Thoracic aorta (tissue), 2 donors: ENCODE results near the gene GCNT2. TPM values are rescaled to one million over a fixed set of nuclear protein-coding genes. Genes with fewer than 3 reads are reported as not detected.
"Not testable (repeated sequence)": the region's sequence is repeated elsewhere in the genome, so short reads cannot be mapped to it uniquely, and the experiment has no call there.

Experiments used
- ATAC-seq: fragments of 150-250 bp; one replicate; pipeline ENCODE4 v1.8.0; 2017; ENCODE audit warnings: low read depth; ENCODE audit not compliant: insufficient number of reproducible peaks, low FRiP score
- DNase-seq: peaks from one replicate; pipeline ENCODE4 v3.0.0-alpha.2; 2020; ENCODE audit warnings: low spot score
- H3K27ac ChIP-seq, 2 donors: fragments of 200-600 bp; sonication (generic); 1 replicate in 1 of 2; 2 replicates in 1 of 2; pipeline ENCODE4 v1.5.1; 2016; ENCODE audit warnings: mild to moderate bottlenecking in 2 of 2, moderate library complexity in 2 of 2
- H3K27me3 ChIP-seq: fragments of 200-600 bp; sonication (generic); replicated peaks from 2 replicates; pipeline ENCODE4 v1.6.0; 2016; ENCODE audit warnings: mild to moderate bottlenecking; ENCODE audit not compliant: insufficient read depth
- H3K36me3 ChIP-seq: fragments of 200-600 bp; sonication (generic); one replicate; pipeline ENCODE4 v1.5.1; 2016
- H3K4me1 ChIP-seq, 2 donors: fragments of 200-600 bp; sonication (generic); 1 replicate in 1 of 2; 2 replicates in 1 of 2; pipeline versions ENCODE4 v1.5.1 to v1.6.0; 2016; ENCODE audit warnings: low read depth in 2 of 2, mild to moderate bottlenecking in 1 of 2; ENCODE audit not compliant: control insufficient read depth in 1 of 2
- H3K4me3 ChIP-seq: fragments of 200-600 bp; sonication (generic); 2 replicates; pipeline ENCODE4 v1.5.1; 2016; ENCODE audit warnings: mild to moderate bottlenecking
- H3K9me3 ChIP-seq: fragments of 200-600 bp; sonication (generic); 2 replicates; pipeline ENCODE4 v1.5.1; 2016
- CTCF ChIP-seq: fragments of 200-600 bp; sonication (generic); IDR thresholded peaks from one replicate; pipeline ENCODE4 v1.5.1; 2019; ENCODE audit warnings: antibody characterized with exemption
- total RNA-seq, 2 donors: library from RNA; depleted of rRNA; stranded (reverse); fragments of >200 nt; gene quantifications; one replicate each; pipeline versions ENCODE4 v1.1.0 to v1.2.3, GENCODE V29; 2016

GCNT2 gene
- total RNA-seq, 2 donors from 2014 or later = 29.1 to 44.9 TPM

GRCh38 chr6:10487668-10488327 lies 33.4 kb upstream of the GCNT2 start:
- H3K4me3 ChIP-seq = no peak overlapping the region
- no peaks in the 10 kb centered on the region for H3K36me3 ChIP-seq
- DNase-seq = no peak
- no peaks in the 10 kb centered on the region for H3K9me3 ChIP-seq
- no peaks in the 10 kb centered on the region for H3K4me1 ChIP-seq
- H3K27me3 ChIP-seq = no peaks in the 10 kb centered on the region
- no peak overlapping the region for H3K27ac ChIP-seq
- ATAC-seq = no peak
- no peak for TF ChIP-seq CTCF

- Histone ChIP-seq H3K36me3 (no peaks in the 10 kb centered on the region), H3K9me3 (no peaks in the 10 kb centered on the region), H3K4me1 (no peaks in the 10 kb centered on the region), H3K27me3 (no peaks in the 10 kb centered on the region), H3K4me3 (no peak overlapping the region), H3K27ac (no peak overlapping the region)
- ATAC-seq (no peak), DNase-seq (no peak)
- TF ChIP-seq CTCF = no peak
Observed at GRCh38 chr6:10491463-10491862, 29.7 kb upstream of the GCNT2 start.

GRCh38 chr6:10491905-10492304 lies 29.2 kb upstream of the GCNT2 start:
- H3K4me3 ChIP-seq, H3K36me3 ChIP-seq, ATAC-seq, H3K27me3 ChIP-seq, H3K4me1 ChIP-seq, H3K9me3 ChIP-seq, DNase-seq, H3K27ac ChIP-seq: not testable (repeated sequence)

GRCh38 chr6:10495029-10495428 lies 26.1 kb upstream of the GCNT2 start:
- Histone ChIP-seq H3K27me3 (no peaks in the 10 kb centered on the region), H3K4me1 (no peaks in the 10 kb centered on the region), H3K27ac (no peak overlapping the region), H3K9me3 (no peaks in the 10 kb centered on the region), H3K4me3 (no peak overlapping the region), H3K36me3 (no peaks in the 10 kb centered on the region)
- ATAC-seq = no peak
- no peak for TF ChIP-seq CTCF
- DNase-seq = no peak

- Histone ChIP-seq H3K27ac (no peak overlapping the region), H3K27me3 (no peaks in the 10 kb centered on the region), H3K36me3 (no peaks in the 10 kb centered on the region), H3K4me1 (peaks cover 0 to 4% of the 10 kb centered on the region in 2 donors), H3K4me3 (no peak overlapping the region), H3K9me3 (no peaks in the 10 kb centered on the region)
- DNase-seq (no peak), ATAC-seq (no peak)
- no peak for TF ChIP-seq CTCF
Observed at GRCh38 chr6:10505529-10505928, 15.6 kb upstream of the GCNT2 start.

- ATAC-seq (no peak), DNase-seq (no peak)
- TF ChIP-seq CTCF = no peak
- Histone ChIP-seq H3K27ac (no peak overlapping the region), H3K4me1 (peaks cover 7 to 16% of the 10 kb centered on the region in 2 donors), H3K27me3 (no peaks in the 10 kb centered on the region), H3K9me3 (no peaks in the 10 kb centered on the region), H3K4me3 (no peak overlapping the region), H3K36me3 (no peaks in the 10 kb centered on the region)
Observed at GRCh38 chr6:10507298-10507697, 13.9 kb upstream of the GCNT2 start.
